Vagina (tissue), 2 donors: ENCODE results near the gene BMPR1B.

ENCODE experiments used
- POLR2A ChIP-seq, 2 donors: fragments of 450-650 bp; IDR thresholded peaks; one replicate each; pipeline ENCODE4 v1.6.1; 2017; ENCODE audit warnings: antibody characterized with exemption in 2 of 2, mild to moderate bottlenecking in 2 of 2, moderate library complexity in 2 of 2
- POLR2AphosphoS5 ChIP-seq, 2 donors: sonication (generic); formaldehyde crosslinking; IDR thresholded peaks; one replicate each; pipeline ENCODE4 v1.9.0; 2017; ENCODE audit warnings: antibody characterized with exemption in 2 of 2, mild to moderate bottlenecking in 2 of 2, low read depth in 1 of 2; ENCODE audit not compliant: insufficient read depth in 1 of 2
- TF ChIP-seq, protein P1 (sequence below), 3 experiments: fragments of 450-650 bp in 2 of 3; fragments of 200-600 bp in 1 of 3; sonication (generic) in 1 of 3; IDR thresholded peaks; one replicate each; pipeline ENCODE4 v1.5.1; 2017 to 2019; ENCODE audit warnings: antibody characterized with exemption in 3 of 3, mild to moderate bottlenecking in 2 of 3, moderate library complexity in 2 of 3

DNA sequence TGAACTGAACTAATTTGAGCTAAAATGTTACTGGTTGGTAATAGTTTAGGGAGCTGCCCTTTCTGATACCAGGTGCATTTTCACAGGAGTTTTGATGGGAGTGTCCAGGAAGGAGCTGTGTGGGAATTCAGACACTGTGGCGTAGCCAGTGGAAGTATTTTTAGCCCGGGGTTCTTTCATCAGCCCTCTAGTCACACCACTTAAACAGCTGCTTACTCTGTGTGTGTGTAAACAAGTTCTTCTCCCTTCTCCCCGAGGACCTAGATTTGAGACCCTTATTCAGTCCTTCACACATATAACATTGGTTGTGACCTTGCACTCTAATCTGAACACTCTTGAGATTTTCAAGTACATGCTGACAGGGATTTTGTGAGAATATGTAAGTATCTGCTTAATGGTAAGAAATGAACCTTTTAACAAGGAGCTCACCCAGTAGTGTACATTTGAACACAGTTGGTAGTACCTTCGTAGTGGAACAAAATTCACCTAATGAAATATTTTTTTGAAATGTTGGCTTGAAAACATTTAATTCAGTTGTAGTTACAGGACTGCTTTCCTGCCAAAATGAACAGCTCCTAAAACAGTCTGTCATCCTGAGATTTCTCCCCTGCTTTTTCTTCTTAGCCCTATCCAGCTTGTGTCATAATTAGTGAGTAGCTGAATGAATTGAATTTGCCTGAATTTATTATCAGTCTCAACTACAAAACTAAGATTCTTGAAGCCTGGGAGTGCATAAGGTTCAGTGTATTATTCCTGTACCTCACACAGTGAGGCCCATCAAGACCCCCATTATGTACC is 61.8 kb downstream of the BMPR1B start:
- TF ChIP-seq, protein P1, sequence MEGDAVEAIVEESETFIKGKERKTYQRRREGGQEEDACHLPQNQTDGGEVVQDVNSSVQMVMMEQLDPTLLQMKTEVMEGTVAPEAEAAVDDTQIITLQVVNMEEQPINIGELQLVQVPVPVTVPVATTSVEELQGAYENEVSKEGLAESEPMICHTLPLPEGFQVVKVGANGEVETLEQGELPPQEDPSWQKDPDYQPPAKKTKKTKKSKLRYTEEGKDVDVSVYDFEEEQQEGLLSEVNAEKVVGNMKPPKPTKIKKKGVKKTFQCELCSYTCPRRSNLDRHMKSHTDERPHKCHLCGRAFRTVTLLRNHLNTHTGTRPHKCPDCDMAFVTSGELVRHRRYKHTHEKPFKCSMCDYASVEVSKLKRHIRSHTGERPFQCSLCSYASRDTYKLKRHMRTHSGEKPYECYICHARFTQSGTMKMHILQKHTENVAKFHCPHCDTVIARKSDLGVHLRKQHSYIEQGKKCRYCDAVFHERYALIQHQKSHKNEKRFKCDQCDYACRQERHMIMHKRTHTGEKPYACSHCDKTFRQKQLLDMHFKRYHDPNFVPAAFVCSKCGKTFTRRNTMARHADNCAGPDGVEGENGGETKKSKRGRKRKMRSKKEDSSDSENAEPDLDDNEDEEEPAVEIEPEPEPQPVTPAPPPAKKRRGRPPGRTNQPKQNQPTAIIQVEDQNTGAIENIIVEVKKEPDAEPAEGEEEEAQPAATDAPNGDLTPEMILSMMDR (IDR thresholded peaks at IDR 0.05), result no peak
- TF ChIP-seq POLR2AphosphoS5 (IDR thresholded peaks at IDR 0.05; ENCODE audit: insufficient read depth in 1 of 2, low read depth in 1 of 2) (no peak), POLR2A (IDR thresholded peaks at IDR 0.05) (no peak)
